Measurements from ENCODE around the gene ALPK1. TPM values are rescaled to one million over a fixed set of nuclear protein-coding genes. Genes with fewer than 3 reads are reported as not detected.
A peak's percentile ranks its signal among the peaks of the same experiment; 100 is the strongest.

ALPK1 gene
- total RNA-seq, 2 donors from 2014 or later: 4.2 to 8.1 TPM

DNA sequence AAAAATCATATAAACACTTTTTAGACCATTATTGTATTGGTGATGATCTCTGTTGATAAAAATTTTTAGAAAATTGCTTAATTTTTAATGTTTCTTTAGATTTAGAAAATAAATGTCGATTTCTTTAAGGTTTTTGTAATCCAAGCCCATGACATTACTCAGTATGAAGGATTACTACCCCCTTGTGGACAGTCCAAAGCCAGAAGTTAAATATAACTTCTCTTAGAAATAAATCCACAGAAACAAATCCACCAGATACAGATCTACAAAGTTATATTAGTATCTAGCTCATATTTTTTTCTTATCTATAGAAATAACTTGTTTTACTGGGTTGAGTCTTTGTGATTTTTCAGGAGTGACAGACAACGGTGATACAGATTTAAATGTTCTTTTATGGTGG is 30.3 kb upstream of the ALPK1 start:
- Histone ChIP-seq H3K27me3 (no peaks in the 10 kb centered on the region), H3K27ac (no peak overlapping the region), H3K4me1 (no peaks in the 10 kb centered on the region), H3K9me3 (no peaks in the 10 kb centered on the region), H3K4me3 (no peak overlapping the region), H3K36me3 (peaks cover 2% of the 10 kb centered on the region)
- TF ChIP-seq CTCF (IDR thresholded peaks at IDR 0.05): peak; percentile 19 to 63
- DNase-seq (ENCODE audit: low spot score): no peak

GRCh38 chr4:112270051-112270450 is 27.1 kb upstream of the ALPK1 start:
- no peaks in the 10 kb centered on the region for H3K27me3 ChIP-seq
- TF ChIP-seq CTCF (IDR thresholded peaks at IDR 0.05): no peak
- H3K9me3 ChIP-seq: no peaks in the 10 kb centered on the region
- H3K36me3 ChIP-seq: no peaks in the 10 kb centered on the region
- no peak for DNase-seq (ENCODE audit: low spot score)
- no peaks in the 10 kb centered on the region for H3K4me1 ChIP-seq
- no peak overlapping the region for H3K27ac ChIP-seq
- no peak overlapping the region for H3K4me3 ChIP-seq

- TF ChIP-seq CTCF (IDR thresholded peaks at IDR 0.05): no peak
- no peak overlapping the region for H3K27ac ChIP-seq
Measured at GRCh38 chr4:112270640-112271421, 26.3 kb upstream of the ALPK1 start.

DNA sequence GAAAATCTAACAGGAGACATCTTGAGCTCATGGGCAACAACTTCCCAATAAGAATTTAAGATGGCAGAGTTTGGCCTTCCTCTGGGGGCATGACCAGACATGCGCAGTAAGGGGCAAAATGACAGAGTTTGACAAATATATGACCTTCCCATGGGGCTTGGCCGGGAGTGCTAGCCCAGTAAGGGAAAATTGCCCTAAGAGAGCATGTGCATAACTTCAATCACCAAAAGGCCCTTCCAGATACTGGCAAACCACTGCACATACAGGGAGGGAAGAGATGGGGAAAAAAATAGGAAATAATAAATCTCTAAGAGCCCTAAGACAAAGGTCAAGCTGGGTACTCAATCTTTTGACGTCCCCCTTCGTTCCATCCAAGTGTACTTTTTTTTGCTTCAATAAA is 24.9 kb upstream of the ALPK1 start:
- no peak for DNase-seq (ENCODE audit: low spot score)
- Histone ChIP-seq H3K9me3 (no peaks in the 10 kb centered on the region), H3K27ac (no peak overlapping the region), H3K4me3 (no peak overlapping the region), H3K36me3 (no peaks in the 10 kb centered on the region), H3K4me1 (no peaks in the 10 kb centered on the region), H3K27me3 (no peaks in the 10 kb centered on the region)
- no peak for TF ChIP-seq CTCF (IDR thresholded peaks at IDR 0.05)

More at GRCh38 chr4:112270640-112271421, 26.3 kb upstream of the ALPK1 start:
- H3K4me3 ChIP-seq: no peak overlapping the region
- DNase-seq (ENCODE audit: low spot score): no peak
- H3K9me3 ChIP-seq: no peaks in the 10 kb centered on the region
- H3K4me1 ChIP-seq: no peaks in the 10 kb centered on the region
- no peaks in the 10 kb centered on the region for H3K27me3 ChIP-seq
- no peaks in the 10 kb centered on the region for H3K36me3 ChIP-seq

- no peaks in the 10 kb centered on the region for H3K27me3 ChIP-seq
- H3K9me3 ChIP-seq: no peaks in the 10 kb centered on the region
- no peaks in the 10 kb centered on the region for H3K4me1 ChIP-seq
- DNase-seq (ENCODE audit: low spot score): no peak
- no peaks in the 10 kb centered on the region for H3K36me3 ChIP-seq
- no peak overlapping the region for H3K27ac ChIP-seq
- no peak for TF ChIP-seq CTCF (IDR thresholded peaks at IDR 0.05)
- no peak overlapping the region for H3K4me3 ChIP-seq
Measured at GRCh38 chr4:112274959-112275358, 22.2 kb upstream of the ALPK1 start.

DNA sequence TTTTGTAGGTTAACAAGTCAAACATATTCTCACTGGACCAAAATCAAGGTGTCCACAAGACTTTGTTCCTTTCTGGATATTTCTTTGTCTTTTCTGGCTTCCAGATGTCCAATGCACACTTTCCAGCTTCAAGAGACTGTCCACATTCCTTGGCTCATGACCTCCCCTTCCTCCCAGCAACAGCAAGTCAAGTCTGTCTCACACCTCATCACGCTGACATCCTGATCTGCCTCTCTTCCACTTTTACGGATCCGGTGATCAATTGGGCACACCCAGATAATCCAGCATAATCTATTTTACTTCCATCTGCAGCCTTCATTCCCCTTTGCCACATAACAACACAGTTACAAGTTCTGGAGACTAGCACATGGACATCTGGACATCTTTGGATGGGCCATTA is 21.1 kb upstream of the ALPK1 start:
- no peak for TF ChIP-seq CTCF (IDR thresholded peaks at IDR 0.05)
- Histone ChIP-seq H3K4me3 (no peak overlapping the region), H3K4me1 (no peaks in the 10 kb centered on the region), H3K36me3 (no peaks in the 10 kb centered on the region), H3K27ac (peak overlapping the region in 1 of 2 donors; percentile 25), H3K27me3 (no peaks in the 10 kb centered on the region), H3K9me3 (no peaks in the 10 kb centered on the region)
- no peak for DNase-seq (ENCODE audit: low spot score)

Data from right atrium auricular region (tissue), 2 donors.